Hair follicular keratinocyte (primary cell): Measurements from ENCODE around the gene CD9. TPM values are rescaled to one million over a fixed set of nuclear protein-coding genes. Genes with fewer than 3 reads are reported as not detected.

Experiments used
- total RNA-seq: library from RNA; depleted of rRNA; stranded (reverse); fragments of >200 nt; gene quantifications from 2 replicates; pipeline ENCODE4 v1.2.3, GENCODE V29; 2015

The CD9 gene
- total RNA-seq = 380 and 535 TPM in 2 replicates

GRCh38 chr12:6200256-6201212, at the start of gene CD9:
CD9 (plus strand) TSS chr12:6200400; CDS start chr12:6200500, 100 bp downstream.

Other genes starting within 250 kb of the CD9 start
- gene VWF, start 75.7 kb upstream of the CD9 start, total RNA-seq = not detected in 2 replicates
- gene PLEKHG6, start 110.3 kb downstream of the CD9 start, total RNA-seq = 1.7 and 3.5 TPM in 2 replicates
- gene TNFRSF1A, start 141.7 kb downstream of the CD9 start, total RNA-seq = 167 and 186 TPM in 2 replicates
- gene SCNN1A, start 175.2 kb downstream of the CD9 start, total RNA-seq = 7.7 and 12.3 TPM in 2 replicates
- 183 and 189 TPM in 2 replicates for gene LTBR, start 183.8 kb downstream of the CD9 start, total RNA-seq
- not detected in 2 replicates for gene CD27, start 244.6 kb downstream of the CD9 start, total RNA-seq